Smooth muscle cell (in vitro differentiated cells): ENCODE results near the gene S100A16. TPM values are rescaled to one million over a fixed set of nuclear protein-coding genes. Genes with fewer than 3 reads are reported as not detected.
A peak's percentile ranks its signal among the peaks of the same experiment; 100 is the strongest.

Experiments used
- DNase-seq: peaks from one replicate; lab custom pipeline; 2025; ENCODE audit not compliant: unreplicated experiment; lab: John Stamatoyannopoulos, UW
- H2AFZ ChIP-seq: fragments of 200-600 bp; sonication (generic); 2 replicates; pipeline ENCODE4 v1.6.0; 2016; ENCODE audit warnings: antibody characterized with exemption, low read depth, mild to moderate bottlenecking
- H3F3A ChIP-seq: fragments of 200-600 bp; sonication (generic); 2 replicates; pipeline ENCODE4 v1.6.0; 2017; ENCODE audit warnings: antibody characterized with exemption, low read depth
- H3K27ac ChIP-seq: fragments of 200-600 bp; sonication (generic); 2 replicates; pipeline ENCODE4 v1.5.1; 2016; ENCODE audit warnings: low read depth, mild to moderate bottlenecking
- H3K27me3 ChIP-seq: fragments of 200-600 bp; sonication (generic); 2 replicates; pipeline ENCODE4 v1.6.1; 2016; ENCODE audit warnings: low read depth, mild to moderate bottlenecking
- H3K36me3 ChIP-seq: fragments of 200-600 bp; sonication (generic); 2 replicates; pipeline ENCODE4 v1.5.1; 2016; ENCODE audit warnings: low read depth
- H3K4me1 ChIP-seq: fragments of 200-600 bp; sonication (generic); 2 replicates; pipeline ENCODE4 v1.5.1; 2016; ENCODE audit warnings: low read depth
- H3K4me2 ChIP-seq: fragments of 200-600 bp; sonication (generic); 2 replicates; pipeline ENCODE4 v1.6.0; 2016; ENCODE audit warnings: mild to moderate bottlenecking
- H3K4me3 ChIP-seq: fragments of 200-600 bp; sonication (generic); 2 replicates; pipeline ENCODE4 v1.5.1; 2016; ENCODE audit warnings: mild to moderate bottlenecking
- H3K79me2 ChIP-seq: fragments of 200-600 bp; sonication (generic); 2 replicates; pipeline ENCODE4 v1.6.0; 2016; ENCODE audit warnings: low read depth, mild to moderate bottlenecking
- H3K9ac ChIP-seq: fragments of 200-600 bp; sonication (generic); 2 replicates; pipeline ENCODE4 v1.6.0; 2016; ENCODE audit warnings: low read depth
- H3K9me3 ChIP-seq: fragments of 200-600 bp; sonication (generic); replicated peaks from 2 replicates; pipeline ENCODE4 v1.5.1; 2016; ENCODE audit warnings: low read depth
- H4K20me1 ChIP-seq: fragments of 200-600 bp; sonication (generic); 2 replicates; pipeline ENCODE4 v1.6.0; 2016; ENCODE audit warnings: low read depth
- CTCF ChIP-seq: fragments of 200-600 bp; sonication (generic); IDR thresholded peaks from 2 replicates; pipeline ENCODE4 v1.5.1; 2017; ENCODE audit warnings: borderline replicate concordance, mild to moderate bottlenecking, antibody characterized with exemption; ENCODE audit not compliant: insufficient read depth, poor library complexity, severe bottlenecking
- WGBS: methylation state at CpG from one replicate; pipeline ENCODE4 v1.1.7; 2016; ENCODE audit warnings: low lambda C conversion rate; 5-methylcytosine and 5-hydroxymethylcytosine counted together
- polyA plus RNA-seq: library from polyadenylated mRNA; unstranded; fragments of >200 nt; fragmentation: Nextera tagmentation; extraction: Ambion mirVana; gene quantifications from 2 replicates; pipeline ENCODE4 v1.2.1, GENCODE V29; 2016
- total RNA-seq: library from RNA; depleted of rRNA; stranded (reverse); fragments of >200 nt; gene quantifications from 2 replicates; pipeline ENCODE4 v1.2.3, GENCODE V29; 2014

The S100A16 gene
- total and polyA plus RNA-seq, 2 experiments from 2014 or later = 238 to 302 TPM

- Histone ChIP-seq H3K9ac (no peak overlapping the region), H2AFZ (no peak overlapping the region), H3K4me3 (no peak overlapping the region), H4K20me1 (no peaks in the 10 kb centered on the region), H3K36me3 (no peaks in the 10 kb centered on the region), H3F3A (peaks cover 14% of the 10 kb centered on the region), H3K79me2 (peaks cover 33% of the 10 kb centered on the region), H3K27ac (no peak overlapping the region), H3K4me2 (peak overlapping the region; percentile 13), H3K9me3 (no peaks in the 10 kb centered on the region), H3K27me3 (no peaks in the 10 kb centered on the region), H3K4me1 (peaks cover 34% of the 10 kb centered on the region)
- no peak for TF ChIP-seq CTCF
- no peak for DNase-seq
- 97% methylated on average over 2 of the region's 2 CpGs for WGBS
Measured at GRCh38 chr1:153614189-153614900, 1.4 kb upstream of the S100A16 start.

- Histone ChIP-seq H3K79me2 (peaks cover 33% of the 10 kb centered on the region), H3K4me2 (peak overlapping the region; percentile 99), H3K9ac (no peak overlapping the region), H3K4me3 (peak overlapping the region; percentile 79), H3K4me1 (peaks cover 41% of the 10 kb centered on the region), H3K9me3 (no peaks in the 10 kb centered on the region), H3F3A (peaks cover 16% of the 10 kb centered on the region), H3K36me3 (no peaks in the 10 kb centered on the region), H3K27ac (peak overlapping the region; percentile 69), H3K27me3 (no peaks in the 10 kb centered on the region), H4K20me1 (no peaks in the 10 kb centered on the region), H2AFZ (peak overlapping the region; percentile 18)
- no peak for TF ChIP-seq CTCF
- DNase-seq = no peak
- WGBS = 86% methylated on average over 5 of the region's 5 CpGs
Measured at GRCh38 chr1:153613406-153613805, 469 bp upstream of the S100A16 start.

GRCh38 chr1:153612111-153612754 is 704 bp downstream of the S100A16 start:
- no peaks in the 10 kb centered on the region for H4K20me1 ChIP-seq
- no peak for TF ChIP-seq CTCF
- no peak overlapping the region for H2AFZ ChIP-seq
- H3K4me2 ChIP-seq = peak overlapping the region; percentile 99
- 61% methylated on average over 11 of the region's 11 CpGs for WGBS
- H3K9ac ChIP-seq = peak overlapping the region; percentile 86
- peak overlapping the region; percentile 79 for H3K4me3 ChIP-seq
- peak overlapping the region; percentile 69 for H3K27ac ChIP-seq
- peaks cover 47% of the 10 kb centered on the region for H3K4me1 ChIP-seq
- H3K36me3 ChIP-seq = no peaks in the 10 kb centered on the region
- H3F3A ChIP-seq = peaks cover 16% of the 10 kb centered on the region
- H3K9me3 ChIP-seq = no peaks in the 10 kb centered on the region
- DNase-seq = no peak
- no peaks in the 10 kb centered on the region for H3K27me3 ChIP-seq
- peaks cover 33% of the 10 kb centered on the region for H3K79me2 ChIP-seq
